Kidney epithelial cell (primary cell): ENCODE results near the gene NCAPD2. TPM values are rescaled to one million over a fixed set of nuclear protein-coding genes. Genes with fewer than 3 reads are reported as not detected.
"Not testable (repeated sequence)": the region's sequence is repeated elsewhere in the genome, so short reads cannot be mapped to it uniquely, and the experiment has no call there.

ENCODE experiments used
- DNase-seq: peaks from one replicate; pipeline ENCODE4 v3.0.0-alpha.2; 2010; ENCODE audit warnings: low read depth
- H3K27me3 ChIP-seq: 2 replicates; pipeline ENCODE4 v1.6.0; 2011; ENCODE audit warnings: low read length; ENCODE audit not compliant: control insufficient read depth, insufficient read depth
- H3K36me3 ChIP-seq: 2 replicates; pipeline ENCODE4 v1.5.1; 2011; ENCODE audit warnings: low read length; ENCODE audit not compliant: control insufficient read depth, insufficient read depth
- H3K4me3 ChIP-seq: 2 replicates; pipeline ENCODE4 v1.5.1; 2011; ENCODE audit warnings: low read depth, mild to moderate bottlenecking, control low read depth, low read length
- total RNA-seq: library from RNA; depleted of rRNA; stranded (reverse); fragments of >200 nt; gene quantifications from 2 replicates; pipeline ENCODE4 v1.2.3, GENCODE V29; 2015
- TF ChIP-seq, protein P1 (sequence below): IDR thresholded peaks from 2 replicates; pipeline ENCODE4 v1.5.1; 2011; ENCODE audit warnings: mild to moderate bottlenecking, moderate library complexity, low read length, control low read depth, inconsistent platforms; ENCODE audit not compliant: insufficient read depth, poor library complexity, severe bottlenecking

Gene NCAPD2
- total RNA-seq, 1 donor from 2014 or later: 62.3 TPM

DNA sequence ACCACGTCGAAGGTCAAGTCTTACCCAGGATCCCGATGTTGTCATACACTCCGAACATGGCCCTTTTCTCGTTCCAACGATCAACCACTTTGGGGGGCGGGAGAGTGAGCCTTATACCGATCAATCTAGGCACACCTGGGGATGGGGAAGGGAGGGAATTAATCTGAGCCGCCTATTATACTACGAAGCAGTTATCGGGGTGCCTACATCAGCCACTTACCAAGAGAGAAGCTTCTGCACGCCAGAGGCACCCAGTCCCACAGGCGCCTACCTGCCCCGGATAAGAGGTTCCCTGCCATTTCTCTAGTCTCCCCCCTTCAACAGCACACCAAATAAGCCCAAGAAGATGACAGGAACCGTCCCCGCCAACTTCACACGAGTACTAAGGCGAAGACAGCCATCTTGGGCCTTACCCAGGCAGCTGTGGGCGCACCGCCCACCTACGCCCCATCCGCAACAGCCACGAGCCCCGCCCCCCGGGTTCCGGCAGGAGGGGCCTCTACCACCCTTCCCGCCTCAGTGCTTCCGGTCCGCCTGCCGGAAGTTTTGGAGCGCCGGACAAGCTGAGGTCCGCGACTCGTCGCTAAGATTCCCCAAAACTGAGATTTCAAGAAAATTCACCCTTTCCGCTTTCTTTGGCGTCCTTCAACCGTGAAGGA lies 935 bp upstream of the NCAPD2 start, which contains the start of gene MRPL51:
Gene MRPL51, minus strand, starts transcription at position 425 of the 659 bp plus-strand sequence. Its CDS starts 126 bp downstream, at position 299.
- Histone ChIP-seq H3K4me3 (peak within 1 kb of the TSS; percentile 81), H3K36me3 (no peaks in the 10 kb centered on the region), H3K27me3 (no peaks in the 10 kb centered on the region)
- TF ChIP-seq, protein P1, sequence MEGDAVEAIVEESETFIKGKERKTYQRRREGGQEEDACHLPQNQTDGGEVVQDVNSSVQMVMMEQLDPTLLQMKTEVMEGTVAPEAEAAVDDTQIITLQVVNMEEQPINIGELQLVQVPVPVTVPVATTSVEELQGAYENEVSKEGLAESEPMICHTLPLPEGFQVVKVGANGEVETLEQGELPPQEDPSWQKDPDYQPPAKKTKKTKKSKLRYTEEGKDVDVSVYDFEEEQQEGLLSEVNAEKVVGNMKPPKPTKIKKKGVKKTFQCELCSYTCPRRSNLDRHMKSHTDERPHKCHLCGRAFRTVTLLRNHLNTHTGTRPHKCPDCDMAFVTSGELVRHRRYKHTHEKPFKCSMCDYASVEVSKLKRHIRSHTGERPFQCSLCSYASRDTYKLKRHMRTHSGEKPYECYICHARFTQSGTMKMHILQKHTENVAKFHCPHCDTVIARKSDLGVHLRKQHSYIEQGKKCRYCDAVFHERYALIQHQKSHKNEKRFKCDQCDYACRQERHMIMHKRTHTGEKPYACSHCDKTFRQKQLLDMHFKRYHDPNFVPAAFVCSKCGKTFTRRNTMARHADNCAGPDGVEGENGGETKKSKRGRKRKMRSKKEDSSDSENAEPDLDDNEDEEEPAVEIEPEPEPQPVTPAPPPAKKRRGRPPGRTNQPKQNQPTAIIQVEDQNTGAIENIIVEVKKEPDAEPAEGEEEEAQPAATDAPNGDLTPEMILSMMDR: no peak
- peak; percentile 63 for DNase-seq

GRCh38 chr12:6494258-6494743 lies 399 bp downstream of the NCAPD2 start:
- Histone ChIP-seq H3K36me3 (peaks cover 2% of the 10 kb centered on the region), H3K4me3 (peak overlapping the region; percentile 81), H3K27me3 (no peaks in the 10 kb centered on the region)
- no peak for DNase-seq
- TF ChIP-seq, protein P1: peak; percentile 20

GRCh38 chr12:6494968-6495367 lies 1.1 kb downstream of the NCAPD2 start:
- no peak for DNase-seq
- Histone ChIP-seq H3K36me3 (peaks cover 2% of the 10 kb centered on the region), H3K27me3 (no peaks in the 10 kb centered on the region), H3K4me3 (peak overlapping the region; percentile 81)
- TF ChIP-seq, protein P1: no peak

DNA sequence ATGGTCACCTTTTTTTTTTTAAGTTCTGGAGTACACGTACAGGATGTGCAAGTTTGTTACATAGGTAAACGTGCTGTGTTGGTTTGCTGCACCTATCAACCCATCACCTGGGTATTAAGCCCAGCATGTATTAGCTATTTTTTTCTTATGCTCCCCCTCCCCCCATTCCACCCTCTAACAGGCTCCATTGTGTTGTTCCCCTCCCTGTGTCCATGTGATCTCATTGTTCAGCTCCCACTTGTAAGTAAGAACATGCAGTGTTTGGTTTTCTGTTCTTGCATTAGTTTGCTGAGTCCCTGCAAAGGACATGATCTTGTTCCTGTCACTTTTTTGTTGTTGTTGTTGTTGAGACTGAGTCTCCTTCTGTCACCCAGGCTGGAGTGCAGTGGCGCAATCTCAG lies 3.4 kb downstream of the NCAPD2 start:
- not testable (repeated sequence) for H3K4me3 ChIP-seq, H3K36me3 ChIP-seq, DNase-seq, H3K27me3 ChIP-seq

DNA sequence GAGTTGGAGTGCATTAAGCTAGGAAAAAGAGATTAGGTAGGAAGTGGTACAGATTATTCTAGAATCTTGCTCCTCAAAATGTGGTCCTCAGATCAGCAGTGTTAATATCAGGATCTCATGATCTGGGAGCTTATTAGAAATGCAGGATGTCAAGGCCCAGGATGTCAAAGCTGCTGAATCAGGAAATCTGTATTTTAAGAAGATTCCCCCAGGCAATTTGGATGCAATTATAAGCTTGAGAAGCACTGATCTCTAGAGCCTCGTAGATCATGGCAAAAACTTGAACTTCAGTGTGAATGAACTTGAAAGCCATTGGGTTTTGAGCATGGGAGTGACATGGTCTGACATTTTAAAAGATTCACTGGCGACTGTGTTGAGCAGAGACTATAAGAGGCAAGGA lies 6.6 kb downstream of the NCAPD2 start:
- no peak for DNase-seq
- no peak overlapping the region for H3K4me3 ChIP-seq
- TF ChIP-seq, protein P1: no peak
- H3K27me3 ChIP-seq: no peaks in the 10 kb centered on the region
- peaks cover 2% of the 10 kb centered on the region for H3K36me3 ChIP-seq

- Histone ChIP-seq H3K27me3 (no peaks in the 10 kb centered on the region), H3K4me3 (no peak overlapping the region), H3K36me3 (peaks cover under 1% of the 10 kb centered on the region)
- no peak for DNase-seq
- TF ChIP-seq, protein P1: no peak
These were observed 13.4 kb downstream of the NCAPD2 start for GRCh38 chr12:6507102-6507998.
